Endothelial cell of umbilical vein (primary cell): ENCODE measurements around the gene DPYD.

Experiments used
- EZH2 ChIP-seq: IDR thresholded peaks from 2 replicates; pipeline ENCODE4 v1.6.1; 2012; ENCODE audit warnings: borderline replicate concordance, low read depth, mild to moderate bottlenecking, moderate library complexity, low read length, inconsistent platforms; ENCODE audit not compliant: severe bottlenecking
- FOS ChIP-seq: IDR thresholded peaks from 2 replicates; pipeline ENCODE4 v1.6.1; 2011; ENCODE audit warnings: mild to moderate bottlenecking, low read length, moderate library complexity, borderline replicate concordance; ENCODE audit not compliant: insufficient read depth
- GATA2 ChIP-seq: IDR thresholded peaks from 2 replicates; pipeline ENCODE4 v1.7.0; 2011; ENCODE audit warnings: low read depth, mild to moderate bottlenecking, moderate library complexity, mixed read lengths, low read length; ENCODE audit not compliant: insufficient read length, insufficient read depth
- JUN ChIP-seq: IDR thresholded peaks from 2 replicates; pipeline ENCODE4 v1.6.1; 2011; ENCODE audit warnings: borderline replicate concordance, low read depth; ENCODE audit not compliant: insufficient read length, insufficient read depth
- POLR2A ChIP-seq: IDR thresholded peaks from 2 replicates; pipeline ENCODE4 v1.6.1; 2012; ENCODE audit warnings: low read depth, mild to moderate bottlenecking, control low read depth, low read length
- POLR2AphosphoS5 ChIP-seq: IDR thresholded peaks from 2 replicates; pipeline ENCODE4 v1.6.1; 2012; ENCODE audit warnings: low read depth, mild to moderate bottlenecking, control low read depth, low read length, moderate library complexity; ENCODE audit not compliant: insufficient read depth
- TF ChIP-seq, protein P1 (sequence below), 2 donors: IDR thresholded peaks; 1 replicate in 1 of 2; 2 replicates in 1 of 2; pipeline ENCODE4 v1.5.1; 2011; ENCODE audit warnings: low read length in 2 of 2, mild to moderate bottlenecking in 2 of 2, moderate library complexity in 2 of 2, control low read depth in 1 of 2, inconsistent platforms in 1 of 2, low read depth in 1 of 2; ENCODE audit not compliant: insufficient read depth in 1 of 2; ENCODE audit errors: extremely low read depth in 1 of 2
- TF ChIP-seq, protein P2 (sequence below): IDR thresholded peaks from 2 replicates; pipeline ENCODE4 v1.6.1; 2011; ENCODE audit not compliant: insufficient read depth, insufficient read length

GRCh38 chr1:97307568-97307967, 613.3 kb downstream of the DPYD start:
- TF ChIP-seq, protein P1, sequence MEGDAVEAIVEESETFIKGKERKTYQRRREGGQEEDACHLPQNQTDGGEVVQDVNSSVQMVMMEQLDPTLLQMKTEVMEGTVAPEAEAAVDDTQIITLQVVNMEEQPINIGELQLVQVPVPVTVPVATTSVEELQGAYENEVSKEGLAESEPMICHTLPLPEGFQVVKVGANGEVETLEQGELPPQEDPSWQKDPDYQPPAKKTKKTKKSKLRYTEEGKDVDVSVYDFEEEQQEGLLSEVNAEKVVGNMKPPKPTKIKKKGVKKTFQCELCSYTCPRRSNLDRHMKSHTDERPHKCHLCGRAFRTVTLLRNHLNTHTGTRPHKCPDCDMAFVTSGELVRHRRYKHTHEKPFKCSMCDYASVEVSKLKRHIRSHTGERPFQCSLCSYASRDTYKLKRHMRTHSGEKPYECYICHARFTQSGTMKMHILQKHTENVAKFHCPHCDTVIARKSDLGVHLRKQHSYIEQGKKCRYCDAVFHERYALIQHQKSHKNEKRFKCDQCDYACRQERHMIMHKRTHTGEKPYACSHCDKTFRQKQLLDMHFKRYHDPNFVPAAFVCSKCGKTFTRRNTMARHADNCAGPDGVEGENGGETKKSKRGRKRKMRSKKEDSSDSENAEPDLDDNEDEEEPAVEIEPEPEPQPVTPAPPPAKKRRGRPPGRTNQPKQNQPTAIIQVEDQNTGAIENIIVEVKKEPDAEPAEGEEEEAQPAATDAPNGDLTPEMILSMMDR (IDR thresholded peaks at IDR 0.05; ENCODE audit: extremely low read depth in 1 of 2, insufficient read depth in 1 of 2, low read depth in 1 of 2, low read length in 2 of 2): no peak
- TF ChIP-seq POLR2A (no peak), EZH2 (no peak), FOS (no peak), POLR2AphosphoS5 (no peak), GATA2 (no peak), JUN (no peak)
- TF ChIP-seq, protein P2, sequence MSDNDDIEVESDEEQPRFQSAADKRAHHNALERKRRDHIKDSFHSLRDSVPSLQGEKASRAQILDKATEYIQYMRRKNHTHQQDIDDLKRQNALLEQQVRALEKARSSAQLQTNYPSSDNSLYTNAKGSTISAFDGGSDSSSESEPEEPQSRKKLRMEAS: no peak
